SU-DHL-6 (cell line): ENCODE measurements around the gene PPEF2.

Experiments used
- H2AFZ ChIP-seq: fragments of 200-600 bp; sonication (generic); 2 replicates; pipeline ENCODE4 v1.6.1; 2014; ENCODE audit warnings: low read depth, mild to moderate bottlenecking, moderate library complexity, mixed read lengths, antibody characterized with exemption, low read length; ENCODE audit not compliant: severe bottlenecking
- H3F3A ChIP-seq: fragments of 200-600 bp; shearing (Covaris generic); 2 replicates; pipeline ENCODE4 v1.6.0; 2016; ENCODE audit warnings: antibody characterized with exemption, mild to moderate bottlenecking; ENCODE audit not compliant: insufficient read depth
- H3K27ac ChIP-seq: fragments of 200-600 bp; sonication (generic); 2 replicates; pipeline ENCODE4 v1.5.1; 2016; ENCODE audit warnings: low read depth, mild to moderate bottlenecking, low read length, moderate library complexity, mixed read lengths
- H3K27me3 ChIP-seq: fragments of 200-600 bp; sonication (generic), shearing (Covaris generic); 2 replicates; pipeline ENCODE4 v1.6.0; 2014; ENCODE audit warnings: mild to moderate bottlenecking, low read length
- H3K36me3 ChIP-seq: fragments of 200-600 bp; sonication (generic); 2 replicates; pipeline ENCODE4 v1.6.1; 2014; ENCODE audit warnings: mild to moderate bottlenecking, low read length, mixed read lengths
- H3K4me2 ChIP-seq: fragments of 300-600, 200-600 bp; shearing (Covaris generic), sonication (generic); 2 replicates; pipeline ENCODE4 v1.6.0; 2014; ENCODE audit warnings: low read length, low read depth, mild to moderate bottlenecking; ENCODE audit not compliant: poor library complexity, severe bottlenecking
- H3K4me3 ChIP-seq: fragments of 200-600 bp; sonication (generic); 2 replicates; pipeline ENCODE4 v1.5.1; 2014; ENCODE audit warnings: antibody characterized with exemption, low read length, mild to moderate bottlenecking, mixed read lengths; ENCODE audit not compliant: insufficient read depth, poor library complexity, severe bottlenecking
- H3K79me2 ChIP-seq: fragments of 200-600 bp; sonication (generic); 2 replicates; pipeline ENCODE4 v1.6.1; 2014; ENCODE audit warnings: mild to moderate bottlenecking, low read length, moderate library complexity; ENCODE audit not compliant: insufficient read depth
- H3K9ac ChIP-seq: fragments of 200-600 bp; sonication (generic); 2 replicates; pipeline ENCODE4 v1.7.0; 2014; ENCODE audit warnings: mild to moderate bottlenecking, low read length
- H3K9me2 ChIP-seq: fragments of 200-600 bp; sonication (generic); replicated peaks from 2 replicates; pipeline ENCODE4 v1.6.1; 2014; ENCODE audit warnings: low read length; ENCODE audit not compliant: insufficient read depth
- H3K9me3 ChIP-seq: fragments of 200-600 bp; sonication (generic); 2 replicates; pipeline ENCODE4 v1.6.1; 2014; ENCODE audit warnings: low read length, mixed read lengths; ENCODE audit not compliant: insufficient read depth
- H4K20me1 ChIP-seq: fragments of 200-600 bp; sonication (generic); 2 replicates; pipeline ENCODE4 v1.6.1; 2014; ENCODE audit warnings: low read depth, mild to moderate bottlenecking, antibody characterized with exemption, low read length, moderate library complexity, mixed read lengths
- EZH2phosphoT487 ChIP-seq: fragments of 200-600 bp; sonication (generic), shearing (Covaris generic); conservative IDR thresholded peaks from 2 replicates; pipeline ENCODE4 v1.6.1; 2018; ENCODE audit warnings: mild to moderate bottlenecking, antibody characterized with exemption, low read length, moderate library complexity, mixed read lengths
- TF ChIP-seq, protein P1 (sequence below): fragments of 200-600 bp; sonication (generic); IDR thresholded peaks from one replicate; pipeline ENCODE4 v1.5.1; 2017; ENCODE audit warnings: antibody characterized with exemption, mild to moderate bottlenecking, low read length, moderate library complexity; ENCODE audit not compliant: insufficient read depth, poor library complexity, severe bottlenecking

The PPEF2 gene

DNA sequence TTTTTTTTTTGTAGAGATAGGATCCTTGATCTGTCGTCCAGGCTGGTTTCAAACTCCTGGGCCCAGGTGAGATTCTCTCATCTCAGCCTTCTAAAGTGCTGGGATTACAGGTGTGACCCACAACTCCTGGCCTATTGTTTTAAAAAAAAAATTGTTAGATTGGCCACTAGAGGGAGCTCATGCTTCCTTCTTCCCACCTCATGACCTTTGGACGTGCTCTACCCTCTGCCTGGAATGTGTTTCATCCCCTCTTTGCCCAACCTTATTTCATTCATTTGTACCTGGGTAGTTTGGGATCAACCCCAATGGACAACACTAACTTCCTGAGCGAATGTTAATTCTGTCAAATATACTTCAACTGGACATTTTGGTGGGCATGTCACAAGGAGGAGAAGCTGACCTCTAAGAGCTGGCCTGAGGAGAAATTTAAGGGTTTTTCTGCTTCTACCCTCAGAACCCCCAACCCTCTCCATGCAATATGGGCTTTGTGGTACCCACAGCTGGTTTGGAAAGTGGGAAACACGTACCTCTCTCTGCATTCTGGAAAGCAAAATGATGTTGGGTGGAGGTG is 6.4 kb downstream of the PPEF2 start:
- no peak overlapping the region for H2AFZ ChIP-seq
- no peaks in the 10 kb centered on the region for H3F3A ChIP-seq
- no peak overlapping the region for H3K4me3 ChIP-seq
- no peaks in the 10 kb centered on the region for H3K9me2 ChIP-seq
- no peak overlapping the region for H3K9ac ChIP-seq
- no peaks in the 10 kb centered on the region for H3K79me2 ChIP-seq
- H3K27me3 ChIP-seq: no peaks in the 10 kb centered on the region
- no peak for TF ChIP-seq EZH2phosphoT487
- TF ChIP-seq, protein P1, sequence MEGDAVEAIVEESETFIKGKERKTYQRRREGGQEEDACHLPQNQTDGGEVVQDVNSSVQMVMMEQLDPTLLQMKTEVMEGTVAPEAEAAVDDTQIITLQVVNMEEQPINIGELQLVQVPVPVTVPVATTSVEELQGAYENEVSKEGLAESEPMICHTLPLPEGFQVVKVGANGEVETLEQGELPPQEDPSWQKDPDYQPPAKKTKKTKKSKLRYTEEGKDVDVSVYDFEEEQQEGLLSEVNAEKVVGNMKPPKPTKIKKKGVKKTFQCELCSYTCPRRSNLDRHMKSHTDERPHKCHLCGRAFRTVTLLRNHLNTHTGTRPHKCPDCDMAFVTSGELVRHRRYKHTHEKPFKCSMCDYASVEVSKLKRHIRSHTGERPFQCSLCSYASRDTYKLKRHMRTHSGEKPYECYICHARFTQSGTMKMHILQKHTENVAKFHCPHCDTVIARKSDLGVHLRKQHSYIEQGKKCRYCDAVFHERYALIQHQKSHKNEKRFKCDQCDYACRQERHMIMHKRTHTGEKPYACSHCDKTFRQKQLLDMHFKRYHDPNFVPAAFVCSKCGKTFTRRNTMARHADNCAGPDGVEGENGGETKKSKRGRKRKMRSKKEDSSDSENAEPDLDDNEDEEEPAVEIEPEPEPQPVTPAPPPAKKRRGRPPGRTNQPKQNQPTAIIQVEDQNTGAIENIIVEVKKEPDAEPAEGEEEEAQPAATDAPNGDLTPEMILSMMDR: no peak
- H4K20me1 ChIP-seq: no peaks in the 10 kb centered on the region
- no peak overlapping the region for H3K4me2 ChIP-seq
- H3K9me3 ChIP-seq: no peaks in the 10 kb centered on the region
- no peaks in the 10 kb centered on the region for H3K36me3 ChIP-seq
- no peak overlapping the region for H3K27ac ChIP-seq

DNA sequence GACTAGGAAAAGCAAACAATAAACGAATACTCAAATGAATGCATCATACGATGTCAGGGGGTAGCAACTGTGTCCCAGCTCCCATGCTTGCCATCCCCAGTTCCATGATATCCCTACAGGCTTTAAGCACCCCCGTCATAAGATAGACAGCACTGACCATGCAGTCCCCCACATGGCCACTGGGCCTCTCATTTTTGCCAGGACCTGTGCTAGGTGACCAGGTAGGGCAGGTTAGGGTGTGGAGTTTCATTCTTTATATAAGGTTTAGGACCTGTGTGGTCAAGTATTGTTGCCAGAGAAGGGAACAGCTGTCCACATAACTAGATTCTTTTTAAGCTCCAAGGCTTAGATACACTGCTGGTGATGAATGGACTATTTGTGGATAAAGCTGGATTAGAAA is 9.7 kb downstream of the PPEF2 start:
- Histone ChIP-seq H3K36me3 (no peaks in the 10 kb centered on the region), H3K4me2 (no peak overlapping the region), H3K27me3 (no peaks in the 10 kb centered on the region), H3K9ac (no peak overlapping the region), H3K9me3 (no peaks in the 10 kb centered on the region), H3K27ac (no peak overlapping the region), H2AFZ (no peak overlapping the region), H3K9me2 (no peaks in the 10 kb centered on the region), H3K4me3 (no peak overlapping the region), H3K79me2 (no peaks in the 10 kb centered on the region), H3F3A (no peaks in the 10 kb centered on the region), H4K20me1 (no peaks in the 10 kb centered on the region)
- TF ChIP-seq, protein P1: no peak
- TF ChIP-seq EZH2phosphoT487: no peak

DNA sequence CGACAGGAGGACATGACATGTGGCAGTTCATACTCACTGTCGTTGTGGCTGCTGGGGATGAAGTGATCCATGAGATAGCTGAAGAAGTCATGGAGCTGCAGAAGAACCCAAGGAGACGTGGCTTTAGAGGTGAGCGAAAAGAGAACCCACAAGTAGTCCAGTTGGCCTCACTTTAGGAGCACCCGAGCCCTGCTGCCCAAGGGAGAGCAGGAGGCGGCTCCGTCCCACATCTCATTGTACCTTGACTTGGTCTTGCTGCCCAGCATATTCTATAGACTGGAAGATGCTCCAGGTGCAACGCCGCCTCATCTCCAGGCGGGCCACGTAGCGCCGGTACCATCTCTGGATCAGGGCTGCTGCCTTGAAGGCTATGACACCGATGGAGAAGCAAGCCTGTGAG is 10.6 kb downstream of the PPEF2 start:
- Histone ChIP-seq H4K20me1 (no peaks in the 10 kb centered on the region), H3K9me2 (no peaks in the 10 kb centered on the region), H3K4me3 (no peak overlapping the region), H3K27ac (no peak overlapping the region), H3K9me3 (no peaks in the 10 kb centered on the region), H3K79me2 (no peaks in the 10 kb centered on the region), H2AFZ (no peak overlapping the region), H3K4me2 (no peak overlapping the region), H3K27me3 (no peaks in the 10 kb centered on the region), H3K9ac (no peak overlapping the region), H3K36me3 (no peaks in the 10 kb centered on the region), H3F3A (no peaks in the 10 kb centered on the region)
- TF ChIP-seq, protein P1: no peak
- no peak for TF ChIP-seq EZH2phosphoT487
